ENCODE measurements around the gene GPR146.

- TF ChIP-seq POLR2A (IDR thresholded peaks at IDR 0.05), result no peak
- TF ChIP-seq POLR2AphosphoS5 (IDR thresholded peaks at IDR 0.05), result no peak
- TF ChIP-seq, protein P1, sequence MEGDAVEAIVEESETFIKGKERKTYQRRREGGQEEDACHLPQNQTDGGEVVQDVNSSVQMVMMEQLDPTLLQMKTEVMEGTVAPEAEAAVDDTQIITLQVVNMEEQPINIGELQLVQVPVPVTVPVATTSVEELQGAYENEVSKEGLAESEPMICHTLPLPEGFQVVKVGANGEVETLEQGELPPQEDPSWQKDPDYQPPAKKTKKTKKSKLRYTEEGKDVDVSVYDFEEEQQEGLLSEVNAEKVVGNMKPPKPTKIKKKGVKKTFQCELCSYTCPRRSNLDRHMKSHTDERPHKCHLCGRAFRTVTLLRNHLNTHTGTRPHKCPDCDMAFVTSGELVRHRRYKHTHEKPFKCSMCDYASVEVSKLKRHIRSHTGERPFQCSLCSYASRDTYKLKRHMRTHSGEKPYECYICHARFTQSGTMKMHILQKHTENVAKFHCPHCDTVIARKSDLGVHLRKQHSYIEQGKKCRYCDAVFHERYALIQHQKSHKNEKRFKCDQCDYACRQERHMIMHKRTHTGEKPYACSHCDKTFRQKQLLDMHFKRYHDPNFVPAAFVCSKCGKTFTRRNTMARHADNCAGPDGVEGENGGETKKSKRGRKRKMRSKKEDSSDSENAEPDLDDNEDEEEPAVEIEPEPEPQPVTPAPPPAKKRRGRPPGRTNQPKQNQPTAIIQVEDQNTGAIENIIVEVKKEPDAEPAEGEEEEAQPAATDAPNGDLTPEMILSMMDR (IDR thresholded peaks at IDR 0.05), result no peak
- TF ChIP-seq EP300 (IDR thresholded peaks at IDR 0.05), result no peak
These were observed 45.9 kb downstream of the GPR146 start for GRCh38 chr7:1090236-1090635.

Measured in stomach (tissue), 4 donors.